G401.6 (cell line): Measurements from ENCODE around the gene CTRB2.

Experiments
- FAIRE-seq: peaks from 2 replicates; lab custom pipeline; 2012; peaks lifted over from hg19 to GRCh38; lab: Jason Lieb, UNC

CTRB2 gene

GRCh38 chr16:75169899-75170405, 37.0 kb downstream of the CTRB2 start:
- no peak for FAIRE-seq

GRCh38 chr16:75160386-75160785, 46.6 kb downstream of the CTRB2 start:
- FAIRE-seq, result no peak
